Keratinocyte (primary cell): ENCODE results near the gene OSBPL10. TPM values are rescaled to one million over a fixed set of nuclear protein-coding genes. Genes with fewer than 3 reads are reported as not detected.

Experiments used
- DNase-seq: peaks from one replicate; pipeline ENCODE4 v3.0.0-alpha.2; 2011; ENCODE audit warnings: low read depth, missing footprints, low spot score
- FAIRE-seq: peaks from 2 replicates; lab custom pipeline; 2011; peaks lifted over from hg19 to GRCh38; lab: Jason Lieb, UNC
- H2AFZ ChIP-seq: 2 replicates; pipeline ENCODE4 v1.6.0; 2012; ENCODE audit warnings: low read length, control low read depth, inconsistent platforms; ENCODE audit not compliant: control insufficient read depth
- H3K27ac ChIP-seq: 2 replicates; pipeline ENCODE4 v1.5.1; 2011; ENCODE audit warnings: low read length; ENCODE audit not compliant: control insufficient read depth, insufficient read depth
- H3K27me3 ChIP-seq: 3 replicates; pipeline ENCODE4 v1.6.0; 2011; ENCODE audit warnings: low read length; ENCODE audit not compliant: control insufficient read depth, insufficient read depth; ENCODE audit errors: extremely low read depth
- H3K36me3 ChIP-seq, 2 experiments: 2 replicates in 1 of 2; 3 replicates in 1 of 2; pipeline ENCODE4 v1.5.1; 2011; ENCODE audit warnings: low read length in 2 of 2, mild to moderate bottlenecking in 1 of 2; ENCODE audit not compliant: control insufficient read depth in 2 of 2, insufficient read depth in 2 of 2; ENCODE audit errors: extremely low read depth in 1 of 2
- H3K4me1 ChIP-seq: 3 replicates; pipeline ENCODE4 v1.5.1; 2011; ENCODE audit warnings: low read length; ENCODE audit not compliant: control insufficient read depth, insufficient read depth; ENCODE audit errors: extremely low read depth
- H3K4me2 ChIP-seq: 3 replicates; pipeline ENCODE4 v1.6.0; 2011; ENCODE audit warnings: low read depth, low read length; ENCODE audit not compliant: control insufficient read depth, insufficient read depth; ENCODE audit errors: extremely low read depth
- H3K4me3 ChIP-seq, 3 experiments: fragments of 200-600 bp in 1 of 3; sonication (generic) in 1 of 3; 2 replicates in 2 of 3; 3 replicates in 1 of 3; pipeline ENCODE4 v1.5.1; 2011 to 2016; ENCODE audit warnings: low read length in 3 of 3, mild to moderate bottlenecking in 3 of 3, control low read depth in 2 of 3, inconsistent platforms in 1 of 3, low read depth in 1 of 3, mixed read lengths in 1 of 3, mixed run types in 1 of 3, moderate library complexity in 1 of 3; ENCODE audit not compliant: control insufficient read depth in 2 of 3, insufficient read depth in 2 of 3; ENCODE audit errors: extremely low read depth in 1 of 3
- H3K79me2 ChIP-seq: 2 replicates; pipeline ENCODE4 v1.6.0; 2012; ENCODE audit warnings: low read length; ENCODE audit not compliant: control insufficient read depth, insufficient read depth
- H3K9ac ChIP-seq: 3 replicates; pipeline ENCODE4 v1.6.0; 2011; ENCODE audit warnings: low read length; ENCODE audit not compliant: control insufficient read depth, insufficient read depth; ENCODE audit errors: extremely low read depth
- H3K9me1 ChIP-seq: 3 replicates; pipeline ENCODE4 v1.6.0; 2011; ENCODE audit warnings: low read length; ENCODE audit not compliant: control insufficient read depth, insufficient read depth; ENCODE audit errors: extremely low read depth
- H3K9me3 ChIP-seq: 2 replicates; pipeline ENCODE4 v1.5.1; 2012; ENCODE audit warnings: low read depth, low read length; ENCODE audit not compliant: control insufficient read depth
- H4K20me1 ChIP-seq: 3 replicates; pipeline ENCODE4 v1.6.0; 2011; ENCODE audit warnings: low read length; ENCODE audit not compliant: control insufficient read depth, insufficient read depth; ENCODE audit errors: extremely low read depth
- CTCF ChIP-seq, 3 experiments: IDR thresholded peaks in 1 of 3; conservative IDR thresholded peaks in 1 of 3; optimal IDR thresholded peaks in 1 of 3; 2 replicates in 2 of 3; 3 replicates in 1 of 3; pipeline versions ENCODE3 to v1.5.1; 2011; ENCODE audit warnings: low read length in 3 of 3, mild to moderate bottlenecking in 3 of 3, moderate library complexity in 2 of 3, control low read depth in 1 of 3, inconsistent platforms in 1 of 3; ENCODE audit not compliant: insufficient read depth in 2 of 3; ENCODE audit errors: extremely low read depth in 1 of 3
- EZH2 ChIP-seq: IDR thresholded peaks from one replicate; pipeline ENCODE4 v1.6.1; 2012; ENCODE audit warnings: inconsistent platforms, mild to moderate bottlenecking, low read length, moderate library complexity
- dilution Hi-C: fragments of 300-500 bp; cut with MboI; formaldehyde crosslinking; loops from one replicate; pipeline ENCODE4 v1.7.0; 2020; ENCODE audit warnings: low sequenced_read_pairs; ENCODE audit not compliant: extremely low pct_ligation_motif_present
- polyA plus RNA-seq, 5 experiments: library from polyadenylated mRNA; depleted of rRNA in 3 of 5; stranded (reverse) in 3 of 5; stranded (forward) in 1 of 5; unstranded in 1 of 5; fragments of >200 nt; gene quantifications; 1 replicate in 1 of 5; 2 replicates in 3 of 5; 3 replicates in 1 of 5; pipeline versions ENCODE4 v1.2.1 to v1.2.3, GENCODE V29; 2011 to 2012; ENCODE audit warnings: missing spikeins in 2 of 5, low read depth in 1 of 5, low replicate concordance in 1 of 5

Gene OSBPL10
- polyA plus RNA-seq, 1 donor (not counting 4 experiments of a cell fraction or from before 2014, with no cell fraction given): 50.1 TPM

GRCh38 chr3:31714495-31715280 is 266.4 kb downstream of the OSBPL10 start:
- TF ChIP-seq CTCF (optimal IDR thresholded peaks at IDR 0.05 in 1 of 3, IDR thresholded peaks at IDR 0.05 in 1 of 3, conservative IDR thresholded peaks at IDR 0.05 in 1 of 3; ENCODE audit: extremely low read depth in 1 of 3, insufficient read depth in 2 of 3, low read length in 3 of 3) (no peak), EZH2 (no peak)
- no peak for DNase-seq
- H3K4me3 ChIP-seq: no peak overlapping the region
- FAIRE-seq: no peak
- no peak overlapping the region for H3K4me2 ChIP-seq
- H3K9me3 ChIP-seq: no peaks in the 10 kb centered on the region
- H3K9me1 ChIP-seq: no peaks in the 10 kb centered on the region
- H3K36me3 ChIP-seq: peaks cover 13 to 19% of the 10 kb centered on the region in 2 experiments
- H3K79me2 ChIP-seq: peaks cover 5% of the 10 kb centered on the region
- H4K20me1 ChIP-seq: peaks cover 3% of the 10 kb centered on the region
- dilution Hi-C loops: no loop called here
- H3K4me1 ChIP-seq: no peaks in the 10 kb centered on the region
- no peak overlapping the region for H3K27ac ChIP-seq
- no peak overlapping the region for H2AFZ ChIP-seq
- no peaks in the 10 kb centered on the region for H3K27me3 ChIP-seq
- H3K9ac ChIP-seq: no peak overlapping the region

GRCh38 chr3:31713816-31714215 is 267.2 kb downstream of the OSBPL10 start:
- Histone ChIP-seq H3K27ac (no peak overlapping the region), H3K4me2 (no peak overlapping the region), H3K79me2 (peaks cover 5% of the 10 kb centered on the region), H4K20me1 (peaks cover 3% of the 10 kb centered on the region), H3K9me1 (no peaks in the 10 kb centered on the region), H3K4me3 (no peak overlapping the region), H2AFZ (no peak overlapping the region), H3K9ac (no peak overlapping the region), H3K9me3 (no peaks in the 10 kb centered on the region), H3K27me3 (no peaks in the 10 kb centered on the region), H3K4me1 (no peaks in the 10 kb centered on the region), H3K36me3 (peaks cover 14 to 19% of the 10 kb centered on the region in 2 experiments)
- dilution Hi-C loops: no loop called here
- DNase-seq (no peak), FAIRE-seq (no peak)
- no peak for TF ChIP-seq CTCF (optimal IDR thresholded peaks at IDR 0.05 in 1 of 3, IDR thresholded peaks at IDR 0.05 in 1 of 3, conservative IDR thresholded peaks at IDR 0.05 in 1 of 3; ENCODE audit: extremely low read depth in 1 of 3, insufficient read depth in 2 of 3, low read length in 3 of 3)
- no peak for TF ChIP-seq EZH2
